Nephron progenitor cell (in vitro differentiated cells): ENCODE data around the gene LDLRAD3.

Experiments
- DNase-seq: peaks from one replicate; pipeline ENCODE4 v3.0.0; 2021
- H3K27ac Mint-ChIP-seq: 2 replicates; pipeline ENCODE4 v1.8.0; 2021; ENCODE audit warnings: mild to moderate bottlenecking, moderate library complexity, mixed read lengths
- H3K27me3 Mint-ChIP-seq: 2 replicates; pipeline ENCODE4 v1.8.0; 2021; ENCODE audit warnings: mild to moderate bottlenecking, low read depth, mixed read lengths; ENCODE audit not compliant: poor library complexity
- H3K36me3 Mint-ChIP-seq: 2 replicates; pipeline ENCODE4 v1.8.0; 2021; ENCODE audit warnings: low read depth, mixed read lengths
- H3K4me1 Mint-ChIP-seq: 2 replicates; pipeline ENCODE4 v1.8.0; 2021; ENCODE audit warnings: mixed read lengths
- H3K4me3 Mint-ChIP-seq: 2 replicates; pipeline ENCODE4 v1.8.0; 2021; ENCODE audit warnings: mild to moderate bottlenecking, moderate library complexity, mixed read lengths
- H3K9me3 Mint-ChIP-seq: 2 replicates; pipeline ENCODE4 v1.8.0; 2021; ENCODE audit warnings: mild to moderate bottlenecking, moderate library complexity, mixed read lengths
- TF ChIP-seq, protein P1 (sequence below): fragments of 200-600 bp; sonication (generic); IDR thresholded peaks from 2 replicates; pipeline ENCODE4 v1.5.0; 2021; ENCODE audit warnings: antibody characterized with exemption

LDLRAD3 gene

DNA sequence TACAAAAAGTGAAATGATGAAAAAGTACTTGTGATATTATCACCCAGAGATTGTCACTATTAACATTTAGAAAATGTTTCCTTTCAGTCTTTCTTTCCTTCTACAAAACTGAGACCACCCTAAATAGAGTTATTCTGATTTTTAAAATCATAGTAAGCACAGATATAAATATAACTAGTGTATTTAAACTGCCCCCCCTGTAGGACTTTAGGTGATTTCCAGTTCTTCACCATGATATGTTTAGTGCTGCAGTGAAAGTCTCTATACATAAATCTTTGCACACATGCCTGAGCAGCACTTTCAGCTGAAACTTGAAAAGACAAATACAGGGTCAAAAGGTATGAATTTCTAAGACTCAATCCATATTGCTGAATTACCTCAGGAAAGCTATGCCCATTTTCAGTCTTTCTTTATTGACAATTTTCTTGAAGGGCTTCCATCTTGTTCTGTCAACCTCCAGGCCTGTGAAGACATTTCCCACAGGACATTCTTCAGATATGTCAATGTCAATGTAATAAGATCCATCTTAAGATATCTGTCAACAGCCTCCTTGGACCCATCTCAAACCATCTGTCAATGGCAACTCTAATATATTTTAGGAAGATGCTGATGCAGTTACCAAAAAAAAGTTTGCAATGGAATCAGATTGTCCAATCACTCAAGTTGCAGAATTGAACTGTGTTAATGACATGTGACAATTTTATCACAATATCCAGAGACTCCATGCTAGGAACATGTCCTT, 30.8 kb upstream of the LDLRAD3 start:
- H3K27me3 Mint-ChIP-seq, result peaks cover 7% of the 10 kb centered on the region
- H3K4me3 Mint-ChIP-seq, result no peak overlapping the region
- DNase-seq, result no peak
- H3K4me1 Mint-ChIP-seq, result peaks cover 10% of the 10 kb centered on the region
- no peaks in the 10 kb centered on the region for H3K9me3 Mint-ChIP-seq
- H3K36me3 Mint-ChIP-seq, result no peaks in the 10 kb centered on the region
- no peak overlapping the region for H3K27ac Mint-ChIP-seq
- TF ChIP-seq, protein P1, sequence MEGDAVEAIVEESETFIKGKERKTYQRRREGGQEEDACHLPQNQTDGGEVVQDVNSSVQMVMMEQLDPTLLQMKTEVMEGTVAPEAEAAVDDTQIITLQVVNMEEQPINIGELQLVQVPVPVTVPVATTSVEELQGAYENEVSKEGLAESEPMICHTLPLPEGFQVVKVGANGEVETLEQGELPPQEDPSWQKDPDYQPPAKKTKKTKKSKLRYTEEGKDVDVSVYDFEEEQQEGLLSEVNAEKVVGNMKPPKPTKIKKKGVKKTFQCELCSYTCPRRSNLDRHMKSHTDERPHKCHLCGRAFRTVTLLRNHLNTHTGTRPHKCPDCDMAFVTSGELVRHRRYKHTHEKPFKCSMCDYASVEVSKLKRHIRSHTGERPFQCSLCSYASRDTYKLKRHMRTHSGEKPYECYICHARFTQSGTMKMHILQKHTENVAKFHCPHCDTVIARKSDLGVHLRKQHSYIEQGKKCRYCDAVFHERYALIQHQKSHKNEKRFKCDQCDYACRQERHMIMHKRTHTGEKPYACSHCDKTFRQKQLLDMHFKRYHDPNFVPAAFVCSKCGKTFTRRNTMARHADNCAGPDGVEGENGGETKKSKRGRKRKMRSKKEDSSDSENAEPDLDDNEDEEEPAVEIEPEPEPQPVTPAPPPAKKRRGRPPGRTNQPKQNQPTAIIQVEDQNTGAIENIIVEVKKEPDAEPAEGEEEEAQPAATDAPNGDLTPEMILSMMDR, result no peak

DNA sequence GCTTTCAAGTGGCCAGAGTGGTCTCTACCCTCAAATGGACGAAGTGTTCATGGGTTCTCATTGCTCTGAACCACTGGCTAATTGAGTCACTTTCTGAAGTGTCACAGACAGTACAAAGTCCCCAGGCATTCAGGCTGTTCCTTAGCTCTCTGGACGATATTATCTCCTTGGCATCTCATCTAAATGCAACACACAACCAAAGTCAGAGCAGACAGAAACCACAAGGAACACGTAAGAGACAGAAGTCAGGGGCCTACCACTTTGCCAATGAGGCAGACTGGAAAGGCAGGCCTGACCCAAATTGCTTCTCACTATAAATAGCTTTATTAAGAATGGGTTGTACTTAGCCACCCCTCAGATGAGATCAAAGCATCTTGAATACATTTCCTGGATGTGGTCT, 29.0 kb upstream of the LDLRAD3 start:
- Mint-ChIP-seq H3K9me3 (no peaks in the 10 kb centered on the region), H3K27ac (no peak overlapping the region), H3K4me1 (peaks cover 24% of the 10 kb centered on the region), H3K36me3 (no peaks in the 10 kb centered on the region), H3K27me3 (peaks cover 7% of the 10 kb centered on the region), H3K4me3 (no peak overlapping the region)
- DNase-seq, result no peak
- TF ChIP-seq, protein P1, result no peak

DNA sequence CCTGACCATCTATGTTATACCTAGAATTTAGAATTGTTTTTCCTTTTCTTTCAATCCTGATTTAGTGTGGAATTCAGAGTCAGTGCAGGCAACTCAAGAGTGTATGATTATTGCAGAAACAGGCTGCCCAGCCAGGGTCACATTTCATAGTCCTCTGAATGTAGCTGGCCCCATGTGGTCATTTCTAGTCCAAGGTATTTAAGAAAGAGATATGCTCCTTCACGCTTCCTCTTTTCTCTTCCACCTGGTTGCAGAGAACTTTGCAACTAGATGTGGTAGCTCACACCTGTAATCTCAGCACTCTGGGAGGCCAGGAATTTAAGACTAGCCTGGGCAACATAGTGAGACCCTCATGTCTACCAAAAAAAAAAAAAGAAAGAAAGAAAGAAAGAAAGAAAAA, 27.6 kb upstream of the LDLRAD3 start:
- Mint-ChIP-seq H3K9me3 (no peaks in the 10 kb centered on the region), H3K36me3 (no peaks in the 10 kb centered on the region), H3K27me3 (peaks cover 7% of the 10 kb centered on the region), H3K4me3 (no peak overlapping the region), H3K27ac (no peak overlapping the region), H3K4me1 (peaks cover 24% of the 10 kb centered on the region)
- DNase-seq, result no peak
- TF ChIP-seq, protein P1, result no peak

DNA sequence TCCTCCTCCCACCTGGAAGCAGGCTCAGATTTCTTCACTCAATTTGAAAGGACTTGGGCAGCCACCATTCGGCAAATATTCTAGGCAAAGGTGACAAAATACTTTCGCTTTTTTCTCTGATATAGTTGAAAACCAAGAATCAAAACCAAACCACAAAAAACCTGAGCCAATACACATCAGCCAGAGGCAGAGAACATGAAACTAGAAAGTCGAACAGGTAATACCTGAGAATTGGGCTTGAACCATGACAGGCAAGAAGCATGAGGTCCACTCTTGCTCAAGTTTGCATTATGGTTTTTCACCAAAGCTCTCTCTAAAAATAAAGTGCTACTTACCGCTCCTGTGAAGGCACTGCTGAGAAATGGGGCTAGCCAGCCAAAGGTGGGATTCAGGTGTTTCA, 26.2 kb upstream of the LDLRAD3 start:
- H3K9me3 Mint-ChIP-seq, result no peaks in the 10 kb centered on the region
- H3K4me1 Mint-ChIP-seq, result peaks cover 24% of the 10 kb centered on the region
- peaks cover 11% of the 10 kb centered on the region for H3K27me3 Mint-ChIP-seq
- H3K36me3 Mint-ChIP-seq, result no peaks in the 10 kb centered on the region
- no peak for DNase-seq
- H3K27ac Mint-ChIP-seq, result no peak overlapping the region
- H3K4me3 Mint-ChIP-seq, result no peak overlapping the region
- TF ChIP-seq, protein P1, result no peak

DNA sequence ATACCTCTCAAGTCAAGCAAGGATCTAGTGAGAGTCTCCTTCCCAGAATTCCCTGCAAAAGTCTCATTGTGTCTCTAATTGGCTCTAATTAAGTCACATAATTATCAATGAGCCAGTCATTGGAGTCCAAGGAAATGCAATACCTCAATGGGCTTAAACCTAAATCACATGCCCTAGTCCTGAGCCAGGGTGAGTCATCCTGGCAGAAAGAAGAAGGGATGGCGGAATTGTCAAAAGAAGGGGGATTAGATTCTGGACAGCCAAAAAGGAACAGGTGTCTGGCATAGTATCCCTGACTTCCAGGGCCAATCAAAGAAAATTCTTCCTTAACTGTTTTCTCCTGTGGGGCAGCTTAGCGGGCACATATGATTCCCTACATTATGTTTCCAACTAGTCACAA, 25.1 kb upstream of the LDLRAD3 start:
- DNase-seq, result no peak
- Mint-ChIP-seq H3K27me3 (peaks cover 14% of the 10 kb centered on the region), H3K27ac (no peak overlapping the region), H3K4me3 (no peak overlapping the region), H3K4me1 (peaks cover 24% of the 10 kb centered on the region), H3K9me3 (no peaks in the 10 kb centered on the region), H3K36me3 (no peaks in the 10 kb centered on the region)
- TF ChIP-seq, protein P1, result no peak

DNA sequence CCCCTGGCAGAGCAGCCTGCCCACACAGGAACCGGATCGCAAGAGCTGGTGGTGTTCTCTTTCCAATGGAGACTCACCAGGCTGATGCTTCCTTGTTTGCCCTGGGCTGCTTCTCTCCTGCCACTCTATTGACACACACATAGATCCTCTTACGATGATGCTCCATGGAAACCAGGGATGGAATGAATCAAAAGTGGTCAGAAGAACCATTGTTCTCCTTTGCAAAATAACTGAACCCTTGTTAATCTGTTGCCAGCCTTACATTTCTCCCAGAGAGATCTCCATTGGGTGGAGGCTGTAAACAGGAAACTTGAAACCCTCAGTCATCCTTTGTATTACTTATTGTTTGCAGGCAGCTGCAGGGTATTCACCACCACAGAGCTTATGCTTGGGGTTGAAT, 24.6 kb upstream of the LDLRAD3 start:
- peaks cover 24% of the 10 kb centered on the region for H3K4me1 Mint-ChIP-seq

More for the DNA sequence above, 24.6 kb upstream of the LDLRAD3 start:
- no peaks in the 10 kb centered on the region for H3K36me3 Mint-ChIP-seq
- H3K27me3 Mint-ChIP-seq, result peaks cover 14% of the 10 kb centered on the region
- no peak overlapping the region for H3K27ac Mint-ChIP-seq
- no peaks in the 10 kb centered on the region for H3K9me3 Mint-ChIP-seq
- no peak overlapping the region for H3K4me3 Mint-ChIP-seq
- TF ChIP-seq, protein P1, result no peak
- DNase-seq, result no peak
